ENCODE measurements around the gene SCUBE1.

Gene SCUBE1

GRCh38 chr22:43241699-43242386 lies 101.3 kb downstream of the SCUBE1 start:
- TF ChIP-seq CREB1 (IDR thresholded peaks at IDR 0.05; ENCODE audit: low read depth) (no peak), ZBTB7A (IDR thresholded peaks at IDR 0.05; ENCODE audit: low read depth) (no peak)

GRCh38 chr22:43241138-43241597 lies 102.0 kb downstream of the SCUBE1 start:
- TF ChIP-seq MAX (IDR thresholded peaks at IDR 0.05), result no peak
- no peak for TF ChIP-seq RAD21 (IDR thresholded peaks at IDR 0.05; ENCODE audit: low read depth)
- TF ChIP-seq TEAD4 (IDR thresholded peaks at IDR 0.05), result no peak
- no peak for TF ChIP-seq EGR1 (IDR thresholded peaks at IDR 0.05)
- no peak for TF ChIP-seq ZBTB7A (IDR thresholded peaks at IDR 0.05; ENCODE audit: low read depth)
- TF ChIP-seq NFIC (IDR thresholded peaks at IDR 0.05), result no peak
- no peak for TF ChIP-seq USF1 (IDR thresholded peaks at IDR 0.05)
- TF ChIP-seq YY1 (IDR thresholded peaks at IDR 0.05; ENCODE audit: low read depth), result no peak
- TF ChIP-seq REST (IDR thresholded peaks at IDR 0.05; ENCODE audit: low read depth), result no peak
- TF ChIP-seq EP300 (IDR thresholded peaks at IDR 0.05; ENCODE audit: borderline replicate concordance), result no peak
- TF ChIP-seq TAF1 (IDR thresholded peaks at IDR 0.05; ENCODE audit: low read depth), result no peak
- TF ChIP-seq CEBPB (IDR thresholded peaks at IDR 0.05), result no peak
- no peak for TF ChIP-seq CREB1 (IDR thresholded peaks at IDR 0.05; ENCODE audit: low read depth)
- no peak for TF ChIP-seq FOXM1 (IDR thresholded peaks at IDR 0.05; ENCODE audit: borderline replicate concordance, low read depth)
- no peak for TF ChIP-seq TCF12 (IDR thresholded peaks at IDR 0.05; ENCODE audit: low read depth)

- no peak for TF ChIP-seq TCF12 (IDR thresholded peaks at IDR 0.05; ENCODE audit: low read depth)
- TF ChIP-seq TAF1 (IDR thresholded peaks at IDR 0.05; ENCODE audit: low read depth), result no peak
- no peak for TF ChIP-seq FOXM1 (IDR thresholded peaks at IDR 0.05; ENCODE audit: borderline replicate concordance, low read depth)
- no peak for TF ChIP-seq NFIC (IDR thresholded peaks at IDR 0.05)
- no peak for TF ChIP-seq ZBTB7A (IDR thresholded peaks at IDR 0.05; ENCODE audit: low read depth)
- no peak for TF ChIP-seq MAX (IDR thresholded peaks at IDR 0.05)
- no peak for TF ChIP-seq CEBPB (IDR thresholded peaks at IDR 0.05)
- TF ChIP-seq EP300 (IDR thresholded peaks at IDR 0.05; ENCODE audit: borderline replicate concordance), result no peak
These were observed 102.6 kb downstream of the SCUBE1 start for GRCh38 chr22:43240614-43241013.

GRCh38 chr22:43239956-43240355 lies 103.2 kb downstream of the SCUBE1 start:
- no peak for TF ChIP-seq CEBPB (IDR thresholded peaks at IDR 0.05)
- no peak for TF ChIP-seq YY1 (IDR thresholded peaks at IDR 0.05; ENCODE audit: low read depth)
- no peak for TF ChIP-seq TAF1 (IDR thresholded peaks at IDR 0.05; ENCODE audit: low read depth)
- TF ChIP-seq EGR1 (IDR thresholded peaks at IDR 0.05), result no peak
- no peak for TF ChIP-seq ZBTB7A (IDR thresholded peaks at IDR 0.05; ENCODE audit: low read depth)
- TF ChIP-seq REST (IDR thresholded peaks at IDR 0.05; ENCODE audit: low read depth), result no peak
- no peak for TF ChIP-seq RAD21 (IDR thresholded peaks at IDR 0.05; ENCODE audit: low read depth)
- no peak for TF ChIP-seq EP300 (IDR thresholded peaks at IDR 0.05; ENCODE audit: borderline replicate concordance)
- no peak for TF ChIP-seq NFIC (IDR thresholded peaks at IDR 0.05)
- TF ChIP-seq TCF12 (IDR thresholded peaks at IDR 0.05; ENCODE audit: low read depth), result no peak
- TF ChIP-seq MAX (IDR thresholded peaks at IDR 0.05), result no peak

GRCh38 chr22:43239193-43239780 lies 103.9 kb downstream of the SCUBE1 start:
- TF ChIP-seq CREB1 (IDR thresholded peaks at IDR 0.05; ENCODE audit: low read depth) (no peak), MAX (IDR thresholded peaks at IDR 0.05) (no peak), RAD21 (IDR thresholded peaks at IDR 0.05; ENCODE audit: low read depth) (no peak), NFIC (IDR thresholded peaks at IDR 0.05) (no peak), ZBTB7A (IDR thresholded peaks at IDR 0.05; ENCODE audit: low read depth) (no peak), EGR1 (IDR thresholded peaks at IDR 0.05) (no peak), FOXM1 (IDR thresholded peaks at IDR 0.05; ENCODE audit: borderline replicate concordance, low read depth) (no peak), EP300 (IDR thresholded peaks at IDR 0.05; ENCODE audit: borderline replicate concordance) (no peak), USF1 (IDR thresholded peaks at IDR 0.05) (no peak), REST (IDR thresholded peaks at IDR 0.05; ENCODE audit: low read depth) (no peak), TCF12 (IDR thresholded peaks at IDR 0.05; ENCODE audit: low read depth) (no peak), TEAD4 (IDR thresholded peaks at IDR 0.05) (no peak), YY1 (IDR thresholded peaks at IDR 0.05; ENCODE audit: low read depth) (no peak), TAF1 (IDR thresholded peaks at IDR 0.05; ENCODE audit: low read depth) (no peak), CEBPB (IDR thresholded peaks at IDR 0.05) (no peak)
